ENCODE results near the gene HKDC1.

- TF ChIP-seq CTCF (conservative IDR thresholded peaks at IDR 0.05; ENCODE audit: low read depth, low read length) (no peak), EZH2 (IDR thresholded peaks at IDR 0.05; ENCODE audit: borderline replicate concordance, low read depth, low read length, poor library complexity, severe bottlenecking) (no peak)
Observed at GRCh38 chr10:69218831-69219230, 1.3 kb upstream of the HKDC1 start.
